Urinary bladder (tissue), 4 donors: Measurements from ENCODE around the gene ECEL1. TPM values are rescaled to one million over a fixed set of nuclear protein-coding genes. Genes with fewer than 3 reads are reported as not detected.
"Not testable (repeated sequence)": the region's sequence is repeated elsewhere in the genome, so short reads cannot be mapped to it uniquely, and the experiment has no call there.

Experiments
- DNase-seq: peaks from one replicate; pipeline ENCODE4 v3.0.0-alpha.2; 2015; ENCODE audit errors: extremely low spot score
- H3K27ac ChIP-seq: one replicate; pipeline ENCODE4 v1.5.1; 2013; ENCODE audit warnings: low read depth, mild to moderate bottlenecking, moderate library complexity
- H3K36me3 ChIP-seq: one replicate; pipeline ENCODE4 v1.6.1; 2013; ENCODE audit warnings: mild to moderate bottlenecking, moderate library complexity; ENCODE audit not compliant: insufficient read depth
- H3K4me1 ChIP-seq: one replicate; pipeline ENCODE4 v1.6.1; 2013; ENCODE audit warnings: mild to moderate bottlenecking, moderate library complexity; ENCODE audit not compliant: insufficient read depth
- H3K4me3 ChIP-seq: one replicate; pipeline ENCODE4 v1.5.1; 2013; ENCODE audit warnings: low read depth, low read length
- WGBS: extraction: QIAGEN DNeasy Blood & Tissue Kit; methylation state at CpG from one replicate; pipeline ENCODE4 v1.1.7; 2013; 5-methylcytosine and 5-hydroxymethylcytosine counted together
- polyA plus RNA-seq: library from polyadenylated mRNA; stranded (reverse); fragments of 200-250 nt; gene quantifications from one replicate; pipeline ENCODE4 v1.2.3, GENCODE V29; 2013
- total RNA-seq: library from RNA; depleted of rRNA; stranded (reverse); fragments of >200 nt; gene quantifications from one replicate; pipeline ENCODE4 v1.2.3, GENCODE V29; 2014
- donor health status: healthy with polysubstance abuse.
- donor health status: healthy.

The ECEL1 gene
- total and polyA plus RNA-seq, 2 donors = 0.21 to 0.95 TPM

DNA sequence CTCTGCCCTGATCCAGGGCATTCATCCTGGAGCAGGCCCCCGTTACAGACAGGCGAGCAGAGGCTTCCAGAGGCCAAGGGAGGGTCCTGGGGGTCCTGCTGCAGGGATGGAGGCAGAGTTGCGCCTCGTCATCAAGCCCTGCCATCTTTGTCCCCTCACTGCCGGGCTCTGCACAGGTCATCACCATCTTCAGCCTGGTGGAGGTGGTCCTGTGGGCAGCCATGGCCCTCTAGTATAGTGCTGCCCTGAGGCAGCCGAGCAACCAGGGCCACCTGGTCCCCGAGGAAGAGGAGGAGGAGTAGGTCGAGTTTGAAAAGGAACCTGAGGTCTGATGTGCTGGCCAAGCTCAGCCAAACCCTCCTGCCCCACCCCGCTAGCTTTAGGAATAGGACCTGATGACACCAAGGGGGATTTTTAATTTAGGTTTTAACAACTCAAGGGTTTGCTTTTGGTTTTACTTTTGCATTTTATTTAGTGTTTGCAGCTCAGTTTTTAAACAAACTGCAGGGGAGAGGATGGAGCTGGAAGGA, 40.5 kb downstream of the ECEL1 start:
- 81% methylated on average over 9 of the region's 9 CpGs for WGBS
- Histone ChIP-seq H3K27ac (no peak overlapping the region), H3K4me1 (no peaks in the 10 kb centered on the region), H3K4me3 (no peak overlapping the region), H3K36me3 (no peaks in the 10 kb centered on the region)
- no peak for DNase-seq

DNA sequence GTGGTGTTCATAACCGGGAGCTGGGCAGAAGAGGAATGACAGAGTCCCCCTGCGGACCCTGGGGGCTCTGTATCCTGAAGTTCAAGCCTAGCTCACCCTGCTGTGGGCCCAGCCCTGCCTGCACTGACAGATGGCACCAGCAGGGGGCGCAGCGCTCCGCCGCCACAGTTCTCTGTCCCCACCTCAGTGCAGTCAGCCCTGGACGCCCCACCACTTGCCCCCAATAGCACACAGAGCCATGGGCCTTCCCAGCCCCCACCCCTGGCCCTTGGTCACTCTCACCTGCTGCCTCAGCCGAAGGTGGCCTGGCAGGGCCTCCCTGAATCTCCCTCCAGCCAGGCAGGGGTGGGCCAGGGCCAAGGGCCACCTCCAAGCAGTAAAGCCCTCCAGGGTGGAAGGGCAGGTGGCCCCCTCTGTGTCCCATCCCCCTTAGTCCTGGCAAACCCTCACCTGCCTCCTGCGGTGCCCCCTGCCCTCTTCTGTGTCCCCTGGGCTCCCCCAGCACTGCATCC, 41.3 kb downstream of the ECEL1 start:
- not testable (repeated sequence) for H3K27ac ChIP-seq, DNase-seq, H3K4me1 ChIP-seq, H3K4me3 ChIP-seq, H3K36me3 ChIP-seq
- WGBS = 25% methylated on average over 8 of the region's 9 CpGs

DNA sequence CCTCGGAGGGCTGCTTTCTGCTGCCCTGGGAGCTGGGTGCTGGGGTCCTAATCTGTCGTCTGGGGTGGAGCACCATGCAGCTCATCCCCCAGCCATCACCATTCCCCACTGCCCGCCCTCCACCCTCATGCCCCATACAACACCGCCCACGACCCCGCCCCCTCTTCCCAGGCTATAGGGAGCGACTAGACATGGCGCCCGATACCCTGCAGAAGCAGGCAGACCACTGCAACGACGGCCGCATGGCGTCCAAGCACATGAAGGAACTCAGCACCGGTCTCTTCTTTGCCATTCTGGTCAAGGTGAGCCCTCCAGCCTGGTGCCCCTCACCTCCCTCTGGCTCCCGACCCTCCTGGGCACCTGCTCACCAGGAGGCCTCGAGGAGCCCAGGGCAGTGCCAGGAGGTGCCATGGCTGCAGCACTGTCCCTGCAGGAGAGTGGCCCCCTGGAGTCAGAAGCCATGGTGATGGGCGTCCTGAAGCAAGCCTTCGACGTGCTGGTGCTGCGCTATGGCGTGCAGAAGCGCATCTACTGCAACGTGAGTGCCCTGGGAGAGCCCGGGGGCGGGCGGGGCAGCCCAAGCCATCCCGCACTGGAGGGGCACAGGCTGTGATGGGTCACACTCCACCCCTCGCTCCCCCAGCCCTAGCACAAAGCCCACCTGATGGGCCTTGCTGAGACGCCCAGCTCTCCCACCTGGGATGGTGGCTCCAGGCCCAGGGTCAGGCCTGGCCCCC, 42.3 kb downstream of the ECEL1 start:
- H3K36me3 ChIP-seq, DNase-seq, H3K27ac ChIP-seq, H3K4me3 ChIP-seq, H3K4me1 ChIP-seq: not testable (repeated sequence)
- 86% methylated on average over 28 of the region's 29 CpGs for WGBS

DNA sequence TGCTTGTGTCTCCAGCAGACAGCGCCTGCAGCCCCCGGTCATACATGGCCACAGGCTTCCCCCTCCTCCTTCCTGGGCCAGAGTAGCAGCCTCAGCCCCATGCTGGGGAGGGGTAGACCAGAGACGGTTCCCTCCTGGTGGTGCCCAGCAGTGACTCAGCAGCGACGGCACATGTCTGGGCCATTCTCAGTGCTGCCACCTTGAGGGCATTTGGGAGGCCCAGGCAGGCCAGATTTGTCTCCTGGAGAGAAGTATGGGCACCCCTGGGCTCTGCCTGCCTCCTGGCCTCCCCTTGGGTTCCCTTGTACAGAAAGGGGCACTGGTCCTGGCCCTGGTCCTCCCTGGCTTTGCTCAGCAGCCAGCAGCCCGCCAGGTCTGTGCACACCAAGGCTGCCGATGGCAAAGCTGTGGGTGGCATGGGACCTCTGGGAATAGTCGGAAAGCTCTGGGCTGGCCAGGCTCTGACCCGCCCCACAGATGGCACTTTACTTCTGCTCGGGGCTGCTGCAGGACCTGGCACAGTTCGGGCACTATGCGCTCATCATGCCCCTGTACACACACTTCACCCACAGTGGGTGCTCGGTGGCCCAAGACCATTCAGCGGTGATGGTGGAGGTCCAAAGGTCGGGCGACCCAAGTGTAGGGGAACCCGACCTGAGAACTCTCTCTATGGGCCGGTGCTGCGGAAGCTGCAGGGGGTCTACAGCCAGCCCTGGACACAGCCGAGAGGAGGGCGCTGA, 43.1 kb downstream of the ECEL1 start:
- Histone ChIP-seq H3K36me3 (no peaks in the 10 kb centered on the region), H3K27ac (no peak overlapping the region), H3K4me1 (no peaks in the 10 kb centered on the region), H3K4me3 (no peak overlapping the region)
- DNase-seq = no peak
- 82% methylated on average over 21 of the region's 21 CpGs for WGBS

DNA sequence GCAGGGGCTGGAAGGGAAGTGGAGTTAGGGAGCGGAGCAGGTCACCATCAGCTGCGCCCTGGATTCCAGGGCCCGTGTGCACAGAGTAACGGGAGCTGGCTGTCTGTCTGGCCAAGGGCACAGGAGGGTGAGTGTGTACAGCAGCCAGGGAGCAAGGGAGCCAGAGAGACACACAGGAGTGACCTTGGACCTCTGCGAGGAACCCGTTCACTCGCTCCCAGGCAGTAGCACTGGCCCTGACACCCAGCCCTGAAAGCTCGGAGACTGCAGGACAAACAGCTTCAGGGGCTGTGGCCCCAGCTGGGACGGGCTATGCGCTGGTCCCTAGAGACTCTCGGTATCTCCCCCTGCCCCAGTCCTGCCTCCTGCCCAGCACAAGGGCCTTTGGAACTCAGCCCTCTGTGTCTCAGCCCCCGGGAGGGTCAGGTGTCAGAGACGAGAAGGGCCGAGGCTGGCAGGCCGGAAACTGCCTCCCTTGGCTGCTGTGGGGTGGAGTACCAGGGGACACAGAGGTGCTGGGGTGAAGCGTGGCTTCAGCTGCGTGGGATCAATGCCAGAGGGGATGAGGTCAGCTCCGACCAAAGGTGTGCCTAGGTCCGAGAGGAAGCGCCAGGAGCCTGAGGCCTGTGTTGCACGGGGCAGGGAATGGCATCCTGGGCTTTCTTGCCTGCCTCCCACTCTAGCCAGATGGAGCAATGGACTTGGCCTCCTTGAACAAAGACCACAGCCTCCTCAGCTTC, 43.8 kb downstream of the ECEL1 start:
- H3K4me1 ChIP-seq, H3K4me3 ChIP-seq, H3K36me3 ChIP-seq, H3K27ac ChIP-seq, DNase-seq: not testable (repeated sequence)
- WGBS = 76% methylated on average over 16 of the region's 21 CpGs

DNA sequence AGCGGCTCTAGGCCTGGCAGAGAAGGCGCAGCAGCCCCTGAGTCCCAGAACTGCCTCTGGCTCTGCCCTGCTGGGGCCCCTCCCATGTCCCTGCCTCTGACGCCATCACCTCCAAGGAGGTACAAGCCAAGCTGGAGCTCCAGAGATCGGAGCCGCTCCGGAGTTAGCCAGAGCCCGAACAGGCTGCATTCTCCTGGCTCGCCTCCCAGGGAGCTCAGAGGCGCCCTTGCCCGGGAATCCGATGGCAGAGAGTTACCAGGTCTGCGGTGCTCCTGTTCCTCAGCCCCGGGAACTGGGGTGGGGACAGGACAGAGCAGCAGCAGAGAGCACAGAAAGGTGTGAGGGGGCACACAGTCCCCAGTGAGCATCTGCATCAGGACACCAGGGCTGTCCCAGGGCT, 44.6 kb downstream of the ECEL1 start:
- not testable (repeated sequence) for H3K36me3 ChIP-seq, DNase-seq, H3K4me3 ChIP-seq, H3K4me1 ChIP-seq, H3K27ac ChIP-seq
- 63% methylated on average over 12 of the region's 13 CpGs for WGBS

DNA sequence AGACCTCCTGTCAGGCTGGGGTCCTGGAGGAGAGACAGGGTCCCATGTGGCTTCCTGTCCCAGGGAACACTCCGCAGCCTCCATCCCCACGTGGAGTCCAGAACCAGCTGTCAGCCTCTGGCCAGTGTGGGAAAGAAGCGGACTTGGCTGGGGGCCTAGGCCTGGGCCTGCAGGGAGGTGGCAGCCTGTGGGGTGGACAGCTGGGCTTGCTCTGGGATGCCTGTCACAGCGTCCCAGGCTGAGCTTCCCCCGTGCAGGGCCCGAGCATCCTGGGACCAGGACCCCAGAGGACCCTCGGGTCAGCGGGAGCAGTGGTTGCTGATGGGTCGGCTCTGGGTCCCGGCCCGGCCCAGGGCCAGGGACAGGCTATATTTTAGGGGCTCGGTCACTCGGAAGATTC, 45.2 kb downstream of the ECEL1 start:
- 52% methylated on average over 13 of the region's 13 CpGs for WGBS
- DNase-seq, H3K36me3 ChIP-seq, H3K4me3 ChIP-seq, H3K27ac ChIP-seq, H3K4me1 ChIP-seq: not testable (repeated sequence)

DNA sequence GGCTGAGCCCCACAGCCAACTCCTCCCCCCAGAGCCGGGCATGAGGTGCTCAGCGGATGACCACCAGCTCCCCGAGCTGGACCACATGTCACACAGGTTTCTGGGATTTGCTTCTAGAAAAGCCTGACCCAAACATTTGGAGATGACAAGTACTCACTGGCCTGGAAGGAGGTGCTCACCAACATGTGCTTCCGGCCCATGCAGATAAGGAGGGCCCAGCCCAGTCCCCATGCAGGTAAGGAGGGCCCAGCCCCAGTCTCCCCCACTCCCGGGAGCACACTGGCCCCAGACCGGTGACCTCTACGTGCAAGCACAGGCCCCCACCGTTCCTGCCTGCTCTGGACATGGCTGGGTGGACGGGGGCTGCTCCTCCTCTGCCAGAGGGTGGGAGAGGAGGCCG, 45.7 kb downstream of the ECEL1 start:
- not testable (repeated sequence) for H3K4me3 ChIP-seq, H3K36me3 ChIP-seq, DNase-seq, H3K4me1 ChIP-seq, H3K27ac ChIP-seq
- 88% methylated on average over 9 of the region's 10 CpGs for WGBS

DNA sequence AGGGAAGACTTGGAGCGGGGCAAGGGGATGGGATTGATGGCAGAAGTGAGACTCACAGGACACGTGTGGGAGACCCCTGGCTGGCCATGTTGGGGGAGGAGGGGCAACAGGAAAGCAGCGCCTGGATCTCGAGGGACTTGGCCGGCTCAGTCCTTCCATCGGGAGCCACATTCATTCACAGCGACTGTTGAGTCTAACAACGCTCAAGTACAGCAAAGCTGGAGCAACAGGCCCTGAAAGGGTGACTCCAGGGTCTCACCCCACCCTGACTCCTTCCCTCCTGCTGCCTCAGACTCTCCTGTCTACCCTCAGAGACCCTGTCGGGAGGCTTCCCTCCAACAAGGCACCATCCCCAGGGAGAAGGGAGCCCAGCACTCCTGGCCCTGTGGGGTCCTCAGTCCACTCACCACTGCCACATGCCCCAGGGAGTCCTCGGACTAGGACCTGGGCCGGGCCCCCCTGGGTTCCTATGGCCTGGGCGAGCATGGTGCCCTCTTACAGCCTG, 46.4 kb downstream of the ECEL1 start:
- no peak for DNase-seq
- Histone ChIP-seq H3K36me3 (no peaks in the 10 kb centered on the region), H3K4me3 (no peak overlapping the region), H3K4me1 (no peaks in the 10 kb centered on the region), H3K27ac (no peak overlapping the region)
- 73% methylated on average over 12 of the region's 12 CpGs for WGBS

DNA sequence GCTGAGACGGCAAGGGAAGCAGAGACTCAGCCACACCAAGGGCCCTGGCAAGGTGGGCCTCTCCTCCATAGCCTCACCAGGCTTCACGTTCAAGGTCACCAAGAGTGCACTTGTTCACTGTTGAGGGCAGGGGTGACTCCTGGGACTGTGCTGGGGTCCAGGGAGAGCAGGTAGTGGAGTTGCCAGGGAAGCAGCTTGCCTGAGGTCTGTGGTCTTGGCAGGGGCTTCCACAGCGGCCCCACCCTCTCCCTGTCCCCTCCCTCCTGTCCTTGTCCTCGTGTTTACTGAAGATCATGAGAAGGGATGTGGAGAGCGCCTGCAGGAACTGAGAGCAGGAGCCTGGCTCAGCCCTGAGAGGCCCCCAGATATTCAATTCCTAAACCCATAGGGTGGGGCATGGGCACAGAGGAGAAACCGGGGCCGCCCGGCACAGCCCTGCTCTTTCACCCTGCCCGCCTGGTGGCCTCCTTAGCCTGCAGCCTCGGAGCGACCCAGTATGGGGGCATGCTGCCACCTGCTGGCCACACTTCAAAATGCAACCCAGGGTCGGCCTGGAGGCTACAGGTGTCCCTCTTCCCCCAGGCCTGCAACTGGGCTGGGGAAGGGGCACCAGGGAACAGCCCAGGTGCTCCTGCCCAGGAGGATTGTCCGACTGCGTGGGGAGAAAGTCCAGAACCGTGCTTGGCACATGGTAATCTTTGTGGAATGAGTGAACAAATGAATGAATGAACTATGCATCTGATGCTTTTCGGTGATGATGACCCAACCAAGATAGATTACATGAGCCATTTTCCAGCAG, 47.2 kb downstream of the ECEL1 start:
- not testable (repeated sequence) for H3K4me1 ChIP-seq, H3K36me3 ChIP-seq, H3K27ac ChIP-seq, H3K4me3 ChIP-seq
- DNase-seq = peak; percentile 21
- 22% methylated on average over 15 of the region's 16 CpGs for WGBS

DNA sequence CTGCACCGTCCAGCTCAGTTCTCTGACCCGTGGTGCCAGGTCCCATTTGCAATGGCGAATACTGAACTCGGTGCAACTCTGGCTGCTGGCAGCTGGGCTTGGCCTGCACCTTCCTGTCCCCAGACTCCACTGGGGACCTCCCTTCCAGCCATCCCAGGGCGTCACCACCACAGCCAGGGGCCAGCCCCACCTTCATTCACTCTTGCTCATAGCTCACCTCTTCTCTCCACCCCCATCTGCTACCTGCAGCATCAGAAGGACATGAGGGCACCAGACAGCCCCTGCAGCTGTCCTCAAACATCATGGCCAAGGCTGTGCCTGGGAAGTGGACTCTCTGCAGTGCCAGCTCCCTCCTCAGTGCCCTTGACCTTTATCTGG, 47.9 kb downstream of the ECEL1 start:
- Histone ChIP-seq H3K4me1 (no peaks in the 10 kb centered on the region), H3K4me3 (no peak overlapping the region), H3K27ac (no peak overlapping the region), H3K36me3 (no peaks in the 10 kb centered on the region)
- no peak for DNase-seq
- 38% methylated on average over 3 of the region's 5 CpGs for WGBS

DNA sequence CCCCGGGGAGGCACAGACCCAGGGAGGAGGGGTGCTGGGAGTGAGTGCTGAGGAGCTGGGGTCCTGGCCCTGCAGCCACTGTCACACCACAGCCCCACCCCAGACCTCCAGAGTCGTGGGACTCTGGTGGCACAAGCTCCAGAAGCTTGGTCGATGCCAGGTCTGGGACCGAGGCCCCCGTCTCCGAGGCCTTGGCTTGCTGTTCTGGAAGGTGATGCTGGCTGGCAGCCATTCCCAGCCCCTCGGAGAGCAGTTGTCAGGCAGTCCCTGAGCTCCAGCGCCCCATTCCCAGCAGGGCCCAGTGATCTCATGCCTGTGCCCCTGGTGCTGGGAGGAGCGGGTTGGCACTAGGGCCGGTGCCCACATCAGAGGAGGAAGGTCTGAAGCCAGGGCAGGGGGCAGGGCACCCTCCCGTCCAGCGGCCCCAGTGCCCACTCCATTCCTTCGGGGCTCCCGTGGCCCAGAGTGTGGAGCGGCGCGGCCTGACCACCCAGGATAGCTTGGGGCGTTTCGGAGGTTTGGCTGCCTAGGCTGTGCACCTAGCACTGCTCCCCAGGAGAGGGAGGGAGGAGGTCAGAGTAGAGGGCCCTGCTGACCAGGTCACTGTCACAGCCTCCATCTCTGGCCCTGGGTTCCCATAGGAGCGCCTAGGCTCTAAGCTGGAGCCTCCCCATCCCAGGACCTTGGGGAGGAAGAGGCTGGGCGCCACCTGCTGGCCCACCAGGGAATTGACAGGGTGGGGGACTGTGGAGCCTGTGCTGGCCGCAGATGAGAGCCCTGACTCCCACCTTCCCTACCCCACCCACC, 48.5 kb downstream of the ECEL1 start:
- WGBS = 73% methylated on average over 21 of the region's 22 CpGs
- no peak overlapping the region for H3K27ac ChIP-seq

More for the DNA sequence above, 48.5 kb downstream of the ECEL1 start:
- H3K4me1 ChIP-seq = no peaks in the 10 kb centered on the region
- no peak for DNase-seq
- H3K4me3 ChIP-seq = no peak overlapping the region
- no peaks in the 10 kb centered on the region for H3K36me3 ChIP-seq
